ENCODE data around the gene PORCN.

The PORCN gene

DNA sequence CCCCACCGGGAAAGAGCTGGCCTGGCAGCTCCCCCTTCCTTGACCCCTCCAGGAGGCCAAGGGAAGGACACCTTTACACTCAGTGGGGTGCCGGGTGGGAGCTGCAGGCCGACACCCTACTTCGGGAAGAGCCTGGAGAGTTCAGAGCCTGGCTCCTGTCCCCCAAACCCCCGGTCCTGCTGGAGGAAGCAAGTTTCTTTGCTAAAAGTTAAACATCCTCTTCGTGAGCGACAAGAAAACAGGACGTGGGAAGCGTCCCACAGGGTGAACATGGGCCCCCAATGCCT lies 35.1 kb upstream of the PORCN start:
- H3K4me3 ChIP-seq (ENCODE audit: low read depth, low read length, poor library complexity, severe bottlenecking), result no peak overlapping the region
- no peaks in the 10 kb centered on the region for H3K27me3 ChIP-seq (ENCODE audit: insufficient read depth, low read length)
- no peak overlapping the region for H3K4me2 ChIP-seq (ENCODE audit: low read length)
- H4K20me1 ChIP-seq (ENCODE audit: insufficient read depth, low read length), result no peaks in the 10 kb centered on the region
- H3K27ac ChIP-seq (ENCODE audit: low read depth, low read length, poor library complexity, severe bottlenecking), result no peak overlapping the region
- H3K79me2 ChIP-seq (ENCODE audit: insufficient read depth, low read length), result peaks cover 15% of the 10 kb centered on the region
- H3K36me3 ChIP-seq (ENCODE audit: insufficient read depth, low read length), result no peaks in the 10 kb centered on the region
- no peaks in the 10 kb centered on the region for H3F3A ChIP-seq (ENCODE audit: insufficient read depth, low read length)
- no peaks in the 10 kb centered on the region for H3K9me3 ChIP-seq (ENCODE audit: low read length)
- no peak for TF ChIP-seq EZH2 (IDR thresholded peaks at IDR 0.05; ENCODE audit: borderline replicate concordance, low read length)
- TF ChIP-seq, protein P1, sequence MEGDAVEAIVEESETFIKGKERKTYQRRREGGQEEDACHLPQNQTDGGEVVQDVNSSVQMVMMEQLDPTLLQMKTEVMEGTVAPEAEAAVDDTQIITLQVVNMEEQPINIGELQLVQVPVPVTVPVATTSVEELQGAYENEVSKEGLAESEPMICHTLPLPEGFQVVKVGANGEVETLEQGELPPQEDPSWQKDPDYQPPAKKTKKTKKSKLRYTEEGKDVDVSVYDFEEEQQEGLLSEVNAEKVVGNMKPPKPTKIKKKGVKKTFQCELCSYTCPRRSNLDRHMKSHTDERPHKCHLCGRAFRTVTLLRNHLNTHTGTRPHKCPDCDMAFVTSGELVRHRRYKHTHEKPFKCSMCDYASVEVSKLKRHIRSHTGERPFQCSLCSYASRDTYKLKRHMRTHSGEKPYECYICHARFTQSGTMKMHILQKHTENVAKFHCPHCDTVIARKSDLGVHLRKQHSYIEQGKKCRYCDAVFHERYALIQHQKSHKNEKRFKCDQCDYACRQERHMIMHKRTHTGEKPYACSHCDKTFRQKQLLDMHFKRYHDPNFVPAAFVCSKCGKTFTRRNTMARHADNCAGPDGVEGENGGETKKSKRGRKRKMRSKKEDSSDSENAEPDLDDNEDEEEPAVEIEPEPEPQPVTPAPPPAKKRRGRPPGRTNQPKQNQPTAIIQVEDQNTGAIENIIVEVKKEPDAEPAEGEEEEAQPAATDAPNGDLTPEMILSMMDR (IDR thresholded peaks at IDR 0.05; ENCODE audit: low read length), result no peak
- no peak overlapping the region for H2AFZ ChIP-seq (ENCODE audit: low read length)
- H3K4me1 ChIP-seq (ENCODE audit: insufficient read depth, low read length, severe bottlenecking), result peaks cover 27% of the 10 kb centered on the region
- H3K9me2 ChIP-seq (ENCODE audit: low read depth, low read length), result no peaks in the 10 kb centered on the region
- no peak overlapping the region for H3K9ac ChIP-seq (ENCODE audit: low read length)

DNA sequence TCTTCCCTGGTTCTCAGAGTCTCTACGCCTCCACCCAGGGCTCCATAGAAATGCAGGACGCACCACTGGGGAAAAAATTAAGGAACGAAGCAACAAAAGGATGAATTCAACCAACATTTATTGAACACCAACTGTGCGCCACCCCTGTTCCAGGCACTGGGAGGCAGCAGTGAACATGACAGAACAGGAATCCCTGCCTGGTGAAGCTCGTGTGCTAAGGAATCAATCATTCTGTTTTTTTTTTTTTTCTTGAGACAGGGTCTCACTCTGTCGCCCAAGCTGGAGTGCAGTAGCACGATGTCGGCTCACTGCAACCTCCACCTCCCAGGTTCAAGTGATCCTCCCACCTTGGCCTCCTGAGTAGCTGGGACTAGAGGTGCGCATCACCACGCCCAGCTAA lies 34.7 kb upstream of the PORCN start:
- no peaks in the 10 kb centered on the region for H3K36me3 ChIP-seq (ENCODE audit: insufficient read depth, low read length)
- no peaks in the 10 kb centered on the region for H3K9me3 ChIP-seq (ENCODE audit: low read length)
- H3K9ac ChIP-seq (ENCODE audit: low read length), result no peak overlapping the region
- no peak for TF ChIP-seq EZH2 (IDR thresholded peaks at IDR 0.05; ENCODE audit: borderline replicate concordance, low read length)
- TF ChIP-seq, protein P1 (IDR thresholded peaks at IDR 0.05; ENCODE audit: low read length), result peak; percentile 10; the same call in 1 of the 2 replicates
- H3K4me2 ChIP-seq (ENCODE audit: low read length), result no peak overlapping the region
- peaks cover 15% of the 10 kb centered on the region for H3K79me2 ChIP-seq (ENCODE audit: insufficient read depth, low read length)
- peaks cover 27% of the 10 kb centered on the region for H3K4me1 ChIP-seq (ENCODE audit: insufficient read depth, low read length, severe bottlenecking)
- no peak overlapping the region for H3K27ac ChIP-seq (ENCODE audit: low read depth, low read length, poor library complexity, severe bottlenecking)
- H3K4me3 ChIP-seq (ENCODE audit: low read depth, low read length, poor library complexity, severe bottlenecking), result no peak overlapping the region
- H4K20me1 ChIP-seq (ENCODE audit: insufficient read depth, low read length), result no peaks in the 10 kb centered on the region
- H3K27me3 ChIP-seq (ENCODE audit: insufficient read depth, low read length), result no peaks in the 10 kb centered on the region
- H3F3A ChIP-seq (ENCODE audit: insufficient read depth, low read length), result no peaks in the 10 kb centered on the region
- H2AFZ ChIP-seq (ENCODE audit: low read length), result no peak overlapping the region
- H3K9me2 ChIP-seq (ENCODE audit: low read depth, low read length), result no peaks in the 10 kb centered on the region

DNA sequence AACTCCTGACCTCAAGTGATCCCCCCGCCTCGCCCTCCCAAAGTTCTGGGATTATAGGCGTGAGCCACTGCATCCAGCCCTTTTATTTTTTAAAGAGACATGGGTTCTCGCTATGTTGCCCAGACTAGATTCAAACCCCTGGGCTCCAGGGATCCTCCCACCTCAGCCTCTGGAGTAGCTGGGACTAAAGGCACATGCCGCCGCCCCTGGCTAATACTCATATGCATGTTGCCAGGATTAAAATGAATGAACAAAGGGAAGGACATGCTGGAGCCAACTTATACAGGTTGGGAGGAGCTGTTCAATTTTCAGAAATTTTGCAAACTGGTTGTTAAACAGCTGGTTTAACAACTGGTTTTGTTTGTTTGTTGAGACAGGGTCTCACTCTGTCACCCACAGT lies 34.2 kb upstream of the PORCN start:
- Histone ChIP-seq H3K9me3 (ENCODE audit: low read length) (no peaks in the 10 kb centered on the region), H3F3A (ENCODE audit: insufficient read depth, low read length) (no peaks in the 10 kb centered on the region), H4K20me1 (ENCODE audit: insufficient read depth, low read length) (no peaks in the 10 kb centered on the region), H3K27me3 (ENCODE audit: insufficient read depth, low read length) (no peaks in the 10 kb centered on the region), H3K36me3 (ENCODE audit: insufficient read depth, low read length) (0 out of 2 replicates have a peak, but pooled peaks cover 4% of the 10 kb centered on the region), H3K27ac (ENCODE audit: low read depth, low read length, poor library complexity, severe bottlenecking) (no peak overlapping the region), H3K9me2 (ENCODE audit: low read depth, low read length) (no peaks in the 10 kb centered on the region), H3K4me1 (ENCODE audit: insufficient read depth, low read length, severe bottlenecking) (peaks cover 25% of the 10 kb centered on the region), H3K79me2 (ENCODE audit: insufficient read depth, low read length) (peaks cover 15% of the 10 kb centered on the region), H2AFZ (ENCODE audit: low read length) (no peak overlapping the region), H3K4me2 (ENCODE audit: low read length) (peak overlapping the region; percentile 95), H3K4me3 (ENCODE audit: low read depth, low read length, poor library complexity, severe bottlenecking) (peak overlapping the region; percentile 97), H3K9ac (ENCODE audit: low read length) (no peak overlapping the region; the same call in 1 of the 2 replicates)
- TF ChIP-seq EZH2 (IDR thresholded peaks at IDR 0.05; ENCODE audit: borderline replicate concordance, low read length), result no peak
- TF ChIP-seq, protein P1 (IDR thresholded peaks at IDR 0.05; ENCODE audit: low read length), result no peak
